ENCODE results near the gene SCFD2.
A peak's percentile ranks its signal among the peaks of the same experiment; 100 is the strongest.

Gene SCFD2

DNA sequence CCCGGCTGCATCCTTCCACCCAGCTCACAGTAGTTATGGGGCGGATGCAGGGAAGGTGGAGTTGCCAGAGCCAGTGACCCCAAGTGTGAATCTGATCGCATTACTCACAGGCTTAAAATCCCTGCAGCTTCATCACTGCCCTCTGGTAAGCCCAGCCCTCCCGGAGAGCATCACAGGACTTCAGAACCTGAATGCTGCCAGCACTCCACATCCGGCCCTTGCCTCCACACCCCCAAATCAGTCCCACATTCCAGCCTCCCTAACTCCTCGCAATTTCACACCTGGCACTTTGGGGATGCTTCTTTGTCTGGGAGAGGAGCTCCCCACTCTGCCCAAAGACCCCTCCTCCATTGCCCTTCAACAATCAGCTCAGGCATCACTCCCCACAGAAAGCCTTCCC, 488.2 kb downstream of the SCFD2 start:
- Mint-ChIP-seq H3K4me3 (no peak overlapping the region), H3K27ac (no peak overlapping the region), H3K9me3 (peaks cover 13% of the 10 kb centered on the region), H3K36me3 (ENCODE audit: low read depth) (peaks cover 16% of the 10 kb centered on the region), H3K4me1 (peaks cover 65% of the 10 kb centered on the region), H3K27me3 (ENCODE audit: low read depth, poor library complexity) (no peaks in the 10 kb centered on the region)
- no peak for DNase-seq
- TF ChIP-seq, protein P1, sequence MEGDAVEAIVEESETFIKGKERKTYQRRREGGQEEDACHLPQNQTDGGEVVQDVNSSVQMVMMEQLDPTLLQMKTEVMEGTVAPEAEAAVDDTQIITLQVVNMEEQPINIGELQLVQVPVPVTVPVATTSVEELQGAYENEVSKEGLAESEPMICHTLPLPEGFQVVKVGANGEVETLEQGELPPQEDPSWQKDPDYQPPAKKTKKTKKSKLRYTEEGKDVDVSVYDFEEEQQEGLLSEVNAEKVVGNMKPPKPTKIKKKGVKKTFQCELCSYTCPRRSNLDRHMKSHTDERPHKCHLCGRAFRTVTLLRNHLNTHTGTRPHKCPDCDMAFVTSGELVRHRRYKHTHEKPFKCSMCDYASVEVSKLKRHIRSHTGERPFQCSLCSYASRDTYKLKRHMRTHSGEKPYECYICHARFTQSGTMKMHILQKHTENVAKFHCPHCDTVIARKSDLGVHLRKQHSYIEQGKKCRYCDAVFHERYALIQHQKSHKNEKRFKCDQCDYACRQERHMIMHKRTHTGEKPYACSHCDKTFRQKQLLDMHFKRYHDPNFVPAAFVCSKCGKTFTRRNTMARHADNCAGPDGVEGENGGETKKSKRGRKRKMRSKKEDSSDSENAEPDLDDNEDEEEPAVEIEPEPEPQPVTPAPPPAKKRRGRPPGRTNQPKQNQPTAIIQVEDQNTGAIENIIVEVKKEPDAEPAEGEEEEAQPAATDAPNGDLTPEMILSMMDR (IDR thresholded peaks at IDR 0.05) = no peak

GRCh38 chr4:52877036-52877435, 488.8 kb downstream of the SCFD2 start:
- Mint-ChIP-seq H3K36me3 (ENCODE audit: low read depth) (peaks cover 12% of the 10 kb centered on the region), H3K4me1 (peaks cover 58% of the 10 kb centered on the region), H3K9me3 (peaks cover 8% of the 10 kb centered on the region), H3K27ac (no peak overlapping the region), H3K4me3 (no peak overlapping the region), H3K27me3 (ENCODE audit: low read depth, poor library complexity) (no peaks in the 10 kb centered on the region)
- DNase-seq = no peak
- TF ChIP-seq, protein P1 (IDR thresholded peaks at IDR 0.05) = no peak

- DNase-seq = no peak
- Mint-ChIP-seq H3K27ac (no peak overlapping the region), H3K4me3 (no peak overlapping the region), H3K36me3 (ENCODE audit: low read depth) (peaks cover 4% of the 10 kb centered on the region), H3K27me3 (ENCODE audit: low read depth, poor library complexity) (no peaks in the 10 kb centered on the region), H3K9me3 (no peaks in the 10 kb centered on the region), H3K4me1 (peaks cover 54% of the 10 kb centered on the region)
- TF ChIP-seq, protein P1 (IDR thresholded peaks at IDR 0.05) = no peak
Measured at GRCh38 chr4:52876069-52876468, 489.8 kb downstream of the SCFD2 start.

DNA sequence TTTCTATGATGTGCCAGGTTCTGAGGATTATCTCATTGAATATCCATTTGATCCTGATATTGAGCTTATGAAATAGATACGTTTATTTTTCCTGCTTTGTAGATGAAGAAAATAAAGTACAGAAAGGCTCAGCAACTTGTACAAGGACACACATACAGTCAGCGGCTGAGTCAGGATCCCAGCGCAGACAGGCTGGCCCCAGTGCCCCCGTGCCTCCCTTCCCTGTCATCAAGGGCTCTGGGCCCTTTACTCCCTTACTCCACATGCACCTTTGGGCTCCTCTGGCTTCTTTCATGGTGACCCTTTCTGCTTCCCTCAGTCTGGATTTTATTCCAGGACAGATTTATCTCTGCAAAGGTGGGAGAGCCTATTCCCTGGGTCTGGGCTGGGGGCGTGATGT, 490.9 kb downstream of the SCFD2 start:
- Mint-ChIP-seq H3K4me3 (no peak overlapping the region), H3K36me3 (ENCODE audit: low read depth) (peaks cover 8% of the 10 kb centered on the region), H3K27ac (no peak overlapping the region), H3K9me3 (no peaks in the 10 kb centered on the region), H3K4me1 (peaks cover 58% of the 10 kb centered on the region), H3K27me3 (ENCODE audit: low read depth, poor library complexity) (no peaks in the 10 kb centered on the region)
- TF ChIP-seq, protein P1 (IDR thresholded peaks at IDR 0.05) = no peak
- no peak for DNase-seq

DNA sequence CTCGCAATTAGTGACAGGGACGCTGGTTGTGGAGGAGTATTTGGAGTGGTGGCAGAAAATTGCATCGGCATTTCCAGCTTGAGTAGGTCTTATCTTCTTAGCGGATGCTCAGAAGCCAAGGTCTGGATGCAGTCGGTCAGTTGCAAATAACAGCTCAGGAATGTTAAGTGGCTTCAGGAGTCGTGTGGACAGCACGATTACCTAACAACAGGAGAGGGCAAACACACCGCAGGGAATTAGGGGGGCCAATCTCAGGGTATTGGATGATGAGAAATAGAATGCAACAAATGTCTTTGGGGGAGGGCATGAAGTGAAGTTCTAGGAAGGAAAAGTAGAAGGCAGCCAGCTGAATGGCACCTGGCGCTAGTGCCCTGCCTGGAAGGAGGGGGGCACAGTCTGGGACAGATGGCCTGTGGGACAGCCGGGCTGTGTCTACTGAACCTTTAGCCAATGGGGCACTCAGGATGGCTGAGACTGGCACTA, 492.0 kb downstream of the SCFD2 start:
- DNase-seq = no peak
- no peaks in the 10 kb centered on the region for H3K27me3 Mint-ChIP-seq (ENCODE audit: low read depth, poor library complexity)
- H3K4me1 Mint-ChIP-seq = peaks cover 65% of the 10 kb centered on the region
- H3K4me3 Mint-ChIP-seq = peak overlapping the region; percentile 4
- no peak overlapping the region for H3K27ac Mint-ChIP-seq
- H3K9me3 Mint-ChIP-seq = no peaks in the 10 kb centered on the region
- TF ChIP-seq, protein P1 (IDR thresholded peaks at IDR 0.05) = no peak
- H3K36me3 Mint-ChIP-seq (ENCODE audit: low read depth) = peaks cover 8% of the 10 kb centered on the region

- Mint-ChIP-seq H3K4me3 (peak overlapping the region; percentile 22), H3K27ac (no peak overlapping the region), H3K4me1 (peaks cover 67% of the 10 kb centered on the region), H3K9me3 (no peaks in the 10 kb centered on the region), H3K36me3 (ENCODE audit: low read depth) (peaks cover 8% of the 10 kb centered on the region), H3K27me3 (ENCODE audit: low read depth, poor library complexity) (no peaks in the 10 kb centered on the region)
- TF ChIP-seq, protein P1 (IDR thresholded peaks at IDR 0.05) = no peak
- DNase-seq = no peak
Measured at GRCh38 chr4:52873191-52873590, 492.7 kb downstream of the SCFD2 start.

Measured in nephron progenitor cell (in vitro differentiated cells).